ENCODE measurements around the gene VAT1L.

The VAT1L gene

DNA sequence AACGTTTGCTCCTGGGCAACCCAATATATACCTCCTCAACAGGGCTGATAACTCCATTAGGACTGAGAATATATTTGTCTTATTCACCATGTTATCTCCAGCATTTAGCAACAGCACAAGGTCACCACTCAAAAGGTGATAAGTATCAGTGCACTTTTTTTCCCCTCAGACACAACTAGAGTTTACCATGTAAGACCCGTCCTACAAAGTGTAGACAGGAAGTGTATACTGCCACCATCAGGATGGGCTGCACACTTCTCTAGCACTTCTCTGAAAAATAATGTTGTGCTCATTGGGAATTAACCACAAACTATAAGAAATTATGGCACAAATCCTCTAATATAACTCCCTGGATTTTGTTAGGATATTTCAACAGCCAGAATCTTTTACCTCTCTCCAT, 5.7 kb upstream of the VAT1L start:
- DNase-seq = no peak

DNA sequence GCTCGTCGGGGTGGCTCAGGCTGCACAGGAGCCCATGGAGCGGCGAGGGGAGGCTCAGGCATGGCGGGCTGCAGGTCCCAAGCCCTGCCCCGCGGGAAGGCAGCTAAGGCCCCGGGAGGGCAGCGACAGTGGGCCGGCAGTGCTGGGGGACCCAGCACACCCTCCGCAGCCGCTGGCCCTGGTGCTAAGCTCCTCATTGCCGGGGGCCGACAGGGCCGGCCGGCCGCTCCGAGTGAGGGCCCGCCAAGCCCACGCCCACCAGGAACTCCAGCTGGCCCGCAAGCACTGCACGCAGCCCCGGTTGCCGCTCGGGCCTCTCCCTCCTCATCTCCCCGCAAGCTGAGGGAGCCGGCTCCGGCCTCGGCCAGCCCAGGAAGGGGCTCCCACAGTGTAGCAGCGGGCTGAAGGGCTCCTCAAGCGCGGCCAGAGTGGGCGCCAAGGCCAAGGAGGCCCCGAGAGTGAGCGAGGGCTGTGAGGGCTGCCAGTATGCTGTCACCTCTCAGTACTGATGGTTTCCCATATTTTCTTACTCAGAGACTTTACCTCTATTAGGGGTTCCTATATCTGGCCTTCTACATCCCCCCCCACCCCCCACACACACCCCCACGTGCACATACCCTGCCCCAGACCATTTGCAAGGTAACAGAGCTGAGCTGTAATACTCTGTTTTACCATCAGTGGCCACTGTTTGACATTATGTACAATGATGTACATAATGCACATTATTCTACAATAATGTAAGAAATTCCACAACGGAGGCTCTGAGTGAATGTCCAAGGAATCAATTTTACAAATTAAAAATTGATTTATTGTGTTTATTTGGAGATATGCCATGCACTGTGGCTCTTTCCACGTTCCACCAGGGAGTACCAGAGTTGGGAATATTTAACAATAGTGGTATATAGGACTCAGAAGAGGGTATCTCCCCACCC, 3.7 kb upstream of the VAT1L start:
- DNase-seq = no peak

DNA sequence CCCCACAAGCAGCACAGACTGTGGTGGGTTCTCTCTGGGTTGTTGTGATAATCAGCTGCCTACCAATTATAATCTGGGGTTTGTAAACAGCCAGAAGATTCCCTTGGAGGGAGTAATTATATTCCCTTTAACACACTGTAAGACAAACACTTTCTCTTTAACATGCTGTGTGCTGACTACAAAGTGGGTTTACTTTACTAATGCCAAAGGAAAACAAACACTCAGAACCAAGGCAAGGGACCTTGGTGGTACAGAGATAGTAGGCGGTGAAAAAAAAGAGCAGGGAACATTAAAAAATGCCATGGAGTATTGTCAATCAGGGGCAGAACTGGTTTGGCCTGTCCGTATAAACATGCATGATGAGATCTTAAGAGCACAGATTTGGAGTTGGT, 3.0 kb upstream of the VAT1L start:
- DNase-seq = no peak

DNA sequence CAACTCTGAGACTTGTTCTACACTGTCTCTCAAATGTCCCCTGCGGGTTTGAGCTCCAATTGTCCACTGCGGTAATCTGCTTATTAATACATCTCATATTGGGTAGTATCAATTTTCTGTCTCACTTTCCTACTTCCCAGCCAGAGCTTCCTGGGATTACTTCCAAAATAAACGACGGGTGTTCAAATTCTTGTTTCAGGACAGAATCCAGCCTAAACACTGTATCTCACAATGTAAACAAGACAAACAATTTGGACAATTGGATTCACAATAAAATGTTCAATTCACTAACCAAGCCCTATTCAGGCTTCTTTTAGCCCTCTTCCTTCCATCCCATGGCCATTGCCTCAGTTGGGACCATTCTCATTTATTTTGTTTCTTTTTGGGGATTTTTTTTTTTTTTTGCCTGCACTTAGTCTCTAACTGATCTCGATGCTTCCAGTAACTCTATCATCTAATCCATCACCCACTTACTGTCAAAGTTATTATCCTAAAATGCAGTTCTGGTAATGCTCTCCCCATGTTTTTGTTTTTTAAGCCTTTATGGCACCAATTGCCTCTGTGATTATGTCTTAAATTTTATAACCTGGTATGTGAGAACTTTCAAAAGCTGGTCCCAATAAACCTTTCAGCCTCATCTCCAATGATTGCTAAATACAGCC, 2.0 kb upstream of the VAT1L start:
- DNase-seq = no peak

DNA sequence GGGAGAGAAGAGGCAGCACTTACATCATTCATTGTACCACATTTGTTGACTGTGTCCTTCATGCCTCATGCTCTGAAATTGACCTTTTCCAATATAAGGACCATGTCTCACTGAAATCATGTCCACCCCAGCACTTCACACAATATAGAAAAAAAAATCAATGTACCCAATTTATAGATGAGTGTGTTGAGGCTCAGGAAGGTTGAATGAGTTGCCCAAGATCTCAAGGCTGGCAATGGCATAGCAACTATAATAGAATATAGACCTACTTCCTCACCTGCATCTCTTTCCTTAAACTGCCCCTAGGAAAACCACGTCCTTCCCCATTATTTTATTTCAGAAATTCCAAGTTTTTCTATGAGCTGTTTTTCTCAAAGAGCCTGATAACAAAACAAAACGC, 912 bp upstream of the VAT1L start:
- DNase-seq = no peak

DNA sequence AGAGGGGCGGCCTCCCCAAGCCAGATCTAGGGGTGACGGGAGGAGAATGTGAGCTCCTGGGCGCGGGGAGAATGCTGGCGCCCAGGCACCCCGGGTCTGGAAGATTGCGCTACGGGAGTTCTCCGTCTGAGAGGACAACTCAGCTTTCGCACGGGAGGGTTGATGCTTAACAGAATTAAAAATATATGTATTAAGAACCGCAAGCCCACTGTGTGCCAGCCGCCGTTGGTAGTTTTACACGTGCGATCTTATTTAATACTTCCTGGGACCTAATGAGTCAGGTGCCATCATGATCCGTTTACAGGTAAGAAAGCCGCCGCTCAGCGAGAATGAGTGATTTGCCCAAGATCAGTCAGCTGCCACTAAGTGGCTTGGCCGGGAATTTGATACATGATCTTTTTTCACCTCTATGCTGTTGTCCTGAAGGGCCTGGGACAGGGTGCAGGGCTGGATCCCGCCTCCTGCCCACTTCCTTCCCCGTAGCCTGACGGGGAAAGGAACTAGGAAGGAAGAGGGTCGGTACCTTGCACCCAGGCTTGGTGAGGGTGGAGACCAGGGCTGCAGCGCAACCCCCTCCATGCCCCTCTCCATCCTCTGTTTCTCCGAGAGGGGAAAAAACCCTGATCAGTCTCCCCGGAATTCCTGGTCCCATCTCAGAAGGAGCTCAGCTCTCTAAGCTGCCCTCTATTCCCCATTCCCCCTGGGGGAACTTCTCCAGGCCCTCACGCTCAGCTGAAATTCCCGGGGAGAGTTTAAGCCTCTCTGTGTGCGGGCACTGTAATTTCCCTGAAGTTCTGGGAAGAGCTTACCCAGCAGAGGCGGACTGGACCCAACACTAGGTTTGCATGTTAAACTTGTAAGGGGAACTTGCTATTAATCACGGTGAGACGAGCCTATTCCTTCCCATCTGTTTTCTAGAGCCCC, 983 bp downstream of the VAT1L start:
- no peak for DNase-seq

DNA sequence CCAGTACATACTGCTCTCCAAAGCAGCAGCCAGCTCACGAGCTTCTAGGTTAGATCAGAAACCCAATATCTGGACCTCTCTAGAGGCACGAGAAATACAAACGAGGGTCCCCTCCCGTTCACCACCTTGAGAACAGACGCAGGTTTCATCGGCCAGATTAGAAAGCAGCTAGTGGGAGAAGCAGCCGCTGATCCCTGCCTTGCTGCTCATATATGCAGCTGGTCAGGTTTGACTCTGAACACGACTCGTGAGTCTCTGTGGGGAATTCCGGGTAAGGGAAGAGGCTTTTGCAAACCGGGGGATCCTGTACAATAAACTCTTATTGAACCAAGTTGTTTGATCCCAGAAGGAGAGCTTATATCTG, 1.6 kb downstream of the VAT1L start:
- no peak for DNase-seq

DNA sequence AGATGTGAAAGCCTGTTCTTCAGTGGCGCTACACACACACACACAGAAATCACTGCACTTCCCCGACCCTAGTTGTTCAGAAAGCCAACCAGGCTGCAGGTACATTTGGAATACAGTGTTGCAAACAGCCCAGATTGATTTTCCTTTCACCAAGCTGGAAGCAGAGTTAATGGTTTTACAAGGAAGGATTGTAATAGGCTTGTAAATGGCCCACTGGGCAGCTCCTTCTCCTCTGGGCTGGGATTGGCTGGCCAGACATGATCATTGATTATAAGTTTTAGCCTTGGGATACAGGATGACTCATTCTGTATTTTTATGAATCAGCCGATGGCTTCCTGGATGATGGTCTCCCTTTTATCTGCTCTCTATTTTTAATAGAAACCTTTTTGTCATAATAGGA, 2.5 kb downstream of the VAT1L start:
- DNase-seq = no peak

DNA sequence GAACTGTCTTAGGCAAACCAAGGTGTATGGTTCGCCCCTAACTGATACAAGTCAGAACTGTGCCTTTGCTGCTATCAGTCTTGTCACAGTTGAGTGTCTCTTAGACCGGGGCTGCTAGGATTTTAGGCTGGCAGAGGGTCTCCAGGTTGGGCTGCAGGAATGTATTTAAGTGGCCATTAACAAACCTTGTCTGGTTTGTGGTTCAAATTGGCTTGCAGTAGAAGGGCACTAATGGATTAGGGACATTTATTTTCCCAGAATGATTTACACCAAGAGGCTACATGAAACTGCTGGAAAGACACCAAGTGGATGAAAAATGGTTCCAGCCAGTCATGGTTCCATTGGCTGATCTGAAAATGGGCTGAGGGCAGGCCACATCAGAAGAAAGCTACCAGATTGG, 5.1 kb downstream of the VAT1L start:
- DNase-seq = no peak

DNA sequence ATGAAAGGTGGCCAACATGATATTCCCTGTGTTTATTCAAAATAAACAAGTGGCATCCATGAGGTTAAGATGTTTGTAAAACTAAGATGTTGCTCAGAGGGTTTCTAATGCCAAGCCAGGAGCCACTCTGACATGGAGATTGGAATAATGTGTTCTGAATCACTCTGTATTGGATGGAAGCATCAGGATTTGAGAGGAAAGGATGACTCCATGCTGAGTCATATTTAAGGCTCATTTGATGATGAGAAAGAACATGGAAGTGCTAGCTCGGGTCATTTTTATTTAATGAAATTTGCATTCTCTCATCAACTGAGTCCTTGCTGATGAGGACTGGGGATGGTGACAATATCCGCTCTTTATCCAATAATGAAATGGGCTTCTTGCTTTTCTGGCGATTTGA, 6.2 kb downstream of the VAT1L start:
- no peak for DNase-seq

DNA sequence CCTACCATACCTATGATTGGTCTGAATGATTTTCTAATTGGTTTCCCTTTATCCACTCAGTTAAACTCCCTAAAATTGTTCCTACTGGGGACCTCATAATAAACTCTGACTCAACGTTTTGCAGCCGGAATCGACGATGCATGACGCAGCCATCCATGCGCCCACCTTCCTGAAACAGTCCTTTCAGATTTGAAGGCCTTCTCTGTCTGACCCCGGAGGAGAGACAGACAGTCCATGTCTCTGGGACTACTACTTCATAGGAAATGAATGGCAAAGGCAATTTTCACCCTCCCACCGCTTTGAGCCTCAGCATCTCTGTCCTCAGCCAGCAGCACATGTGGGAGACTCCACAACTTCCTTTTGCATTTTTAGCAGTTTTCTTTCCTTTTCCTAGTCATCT, 13.5 kb downstream of the VAT1L start:
- DNase-seq = no peak

DNA sequence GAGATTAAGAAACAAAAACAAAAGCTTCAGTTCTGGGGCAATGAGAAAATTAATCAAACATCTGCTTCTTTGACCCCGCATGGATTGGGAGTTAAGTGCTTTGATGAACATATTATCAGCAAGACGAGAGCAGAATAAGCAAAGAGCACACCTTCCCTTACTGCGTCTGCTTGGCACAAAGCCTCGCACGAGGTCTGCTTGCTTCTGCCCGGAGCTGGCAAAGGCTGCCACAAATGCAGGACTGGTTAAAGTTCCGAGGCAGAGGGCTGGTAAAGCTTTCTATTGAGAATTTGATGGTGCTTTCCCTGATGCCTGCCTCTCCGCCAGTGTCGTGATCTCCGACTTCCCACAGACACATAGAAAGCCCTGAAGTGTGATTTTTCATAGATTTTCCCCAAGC, 17.0 kb downstream of the VAT1L start:
- DNase-seq = no peak

DNA sequence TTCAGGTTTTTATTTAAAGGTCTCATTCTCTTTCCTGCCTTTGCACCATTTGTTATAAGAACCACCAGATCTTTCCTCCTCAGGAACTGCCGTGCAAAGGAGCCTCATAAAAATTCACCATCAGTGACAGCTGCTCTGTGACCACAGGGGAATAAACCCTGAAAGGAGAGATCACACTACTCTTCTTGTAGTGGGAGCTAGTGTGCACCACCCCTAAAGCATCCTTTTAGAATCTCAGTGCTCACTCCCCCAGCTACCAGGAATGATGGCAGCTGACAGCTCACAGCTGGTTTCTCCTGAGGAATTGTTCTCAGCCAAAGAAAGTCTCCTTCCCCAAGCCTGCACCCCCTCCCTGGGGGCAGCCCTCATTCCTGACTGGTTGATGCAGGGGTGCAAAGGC, 18.7 kb downstream of the VAT1L start:
- DNase-seq = no peak

DNA sequence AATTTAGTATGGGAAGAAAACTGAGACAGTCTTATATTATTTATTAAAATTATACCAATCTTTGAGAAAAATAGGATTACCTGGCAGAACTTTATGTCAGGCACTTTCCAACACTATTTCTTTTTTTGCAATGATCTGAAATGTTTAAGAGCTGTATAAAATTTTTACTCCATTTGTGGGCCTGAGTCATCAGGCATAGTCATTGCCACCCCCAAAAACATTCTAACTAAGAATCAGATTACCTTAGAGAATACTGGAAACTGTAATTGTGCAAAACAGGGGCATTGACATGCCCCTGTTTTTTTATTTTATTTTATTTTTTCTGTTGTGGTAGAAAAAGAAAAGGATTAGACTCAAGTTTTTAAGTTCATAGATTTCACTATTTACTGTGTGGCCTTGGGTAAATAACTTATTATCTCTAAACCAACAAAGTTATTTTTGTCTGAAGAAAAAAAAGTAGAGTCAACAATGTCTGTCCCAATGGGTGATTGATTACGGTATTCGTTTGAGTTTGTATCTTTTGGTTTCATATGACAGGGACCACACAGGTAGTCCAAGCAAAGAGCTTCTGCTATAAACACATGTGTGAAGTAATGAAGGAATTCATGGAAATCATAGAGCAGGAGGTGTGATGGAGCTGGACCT, 24.6 kb downstream of the VAT1L start:
- no peak for DNase-seq

DNA sequence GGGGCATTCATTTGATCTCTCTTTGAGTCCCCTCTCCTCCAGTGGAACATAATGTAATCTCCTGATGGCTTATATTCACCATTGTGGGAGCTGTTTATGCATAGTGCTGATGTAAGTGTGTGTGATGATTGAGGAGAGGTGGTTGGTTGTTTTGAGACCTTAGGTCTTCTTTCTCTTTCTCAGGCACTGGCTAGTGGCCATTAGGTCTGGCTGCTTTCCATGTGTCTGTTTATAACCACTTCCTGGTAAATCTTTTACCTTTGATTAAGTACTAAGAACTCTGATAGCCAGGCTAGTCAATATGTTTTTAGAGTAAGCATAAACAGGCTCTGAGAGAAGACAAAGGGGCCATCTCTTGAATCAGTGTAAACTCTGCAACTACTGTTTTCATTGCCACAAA, 27.9 kb downstream of the VAT1L start:
- no peak for DNase-seq

DNA sequence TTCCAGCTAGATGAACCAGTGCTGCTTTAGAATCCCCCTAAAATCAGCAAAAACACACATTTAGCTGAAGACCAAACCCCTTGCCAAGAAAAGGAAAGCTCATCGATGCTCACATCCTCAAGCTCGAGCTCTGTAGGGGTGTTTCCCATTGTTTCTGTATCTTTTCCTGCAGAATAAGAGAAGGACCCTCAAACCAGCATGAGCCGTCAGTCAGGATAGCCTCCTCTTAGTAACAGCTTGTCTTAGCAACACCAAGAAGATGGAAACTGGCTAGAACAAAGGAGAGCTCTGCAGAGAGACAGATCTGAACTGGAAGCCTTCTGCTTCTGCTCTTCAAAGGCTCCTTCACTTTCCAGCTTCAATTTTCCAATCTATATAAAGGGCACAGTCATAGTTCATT, 32.0 kb downstream of the VAT1L start:
- no peak for DNase-seq

DNA sequence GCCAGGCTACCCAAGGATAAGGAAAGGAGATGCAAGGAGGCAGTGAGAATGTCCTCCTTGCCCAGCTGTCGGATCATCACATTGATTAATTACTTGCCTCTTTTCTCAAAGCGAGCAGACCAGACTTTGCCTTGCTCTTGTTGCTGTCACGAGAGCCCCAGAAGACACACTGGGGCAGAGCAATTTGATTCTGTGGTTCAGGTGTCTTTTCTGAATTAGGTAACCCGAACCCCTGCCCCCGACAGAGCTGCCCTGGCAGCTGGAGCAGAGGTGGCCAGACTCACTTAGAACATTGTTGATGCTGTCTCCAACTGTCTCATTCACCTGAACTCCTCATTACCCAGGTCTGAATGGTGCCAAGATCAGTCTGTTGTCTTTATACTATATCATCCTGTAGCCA, 34.3 kb downstream of the VAT1L start:
- DNase-seq = no peak

DNA sequence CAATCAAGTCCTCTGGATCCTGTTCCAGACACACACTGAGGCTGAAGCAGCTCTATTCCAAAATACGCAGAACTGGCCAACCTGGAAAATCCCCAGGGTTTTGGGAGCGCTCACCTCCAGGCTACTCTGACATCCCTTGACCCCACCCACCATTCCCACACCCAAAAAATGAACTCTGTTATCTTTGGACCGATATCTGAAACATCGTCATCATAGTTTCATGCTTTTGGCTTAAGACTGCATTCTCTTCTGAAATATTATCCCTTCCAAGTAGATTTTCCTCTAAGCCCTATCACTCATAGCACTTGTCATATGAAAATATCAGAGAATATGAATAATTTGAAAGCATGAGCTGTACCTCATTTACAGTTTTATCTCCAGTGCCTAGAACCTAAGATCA, 34.7 kb downstream of the VAT1L start:
- DNase-seq = no peak

DNA sequence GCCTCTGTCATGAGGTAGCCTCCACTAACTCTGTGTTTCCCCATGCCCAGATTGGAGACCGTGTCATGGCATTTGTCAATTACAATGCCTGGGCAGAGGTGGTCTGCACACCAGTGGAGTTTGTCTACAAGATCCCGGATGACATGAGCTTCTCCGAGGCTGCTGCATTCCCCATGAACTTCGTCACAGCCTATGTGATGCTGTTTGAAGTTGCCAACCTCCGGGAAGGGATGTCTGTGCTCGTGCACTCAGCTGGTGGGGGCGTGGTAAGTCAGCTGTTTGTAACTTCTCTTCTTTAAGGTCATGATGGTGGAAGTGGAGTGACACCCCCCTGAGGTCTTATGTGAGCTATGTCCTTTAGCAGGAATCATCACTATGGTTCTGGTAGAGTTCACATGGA, 36.8 kb downstream of the VAT1L start:
- DNase-seq = no peak

DNA sequence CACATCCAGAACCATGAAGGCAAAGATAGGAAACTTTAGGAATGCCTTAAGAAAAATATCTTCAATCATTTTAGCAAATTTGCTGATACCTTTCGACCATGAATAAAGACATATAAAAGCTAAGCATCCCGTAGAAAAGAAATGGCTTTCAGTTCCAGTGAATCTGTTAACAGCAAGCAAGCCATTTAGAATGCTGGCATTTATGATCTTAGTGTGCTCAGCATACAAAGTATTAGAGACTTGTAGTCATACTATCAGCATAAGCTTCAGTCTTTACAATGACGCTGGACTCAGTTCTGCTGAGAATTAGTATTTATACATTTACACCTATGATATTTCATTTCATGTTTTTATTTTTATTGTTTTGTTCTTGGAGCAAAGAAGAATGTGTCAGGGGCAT, 38.7 kb downstream of the VAT1L start:
- DNase-seq = no peak

DNA sequence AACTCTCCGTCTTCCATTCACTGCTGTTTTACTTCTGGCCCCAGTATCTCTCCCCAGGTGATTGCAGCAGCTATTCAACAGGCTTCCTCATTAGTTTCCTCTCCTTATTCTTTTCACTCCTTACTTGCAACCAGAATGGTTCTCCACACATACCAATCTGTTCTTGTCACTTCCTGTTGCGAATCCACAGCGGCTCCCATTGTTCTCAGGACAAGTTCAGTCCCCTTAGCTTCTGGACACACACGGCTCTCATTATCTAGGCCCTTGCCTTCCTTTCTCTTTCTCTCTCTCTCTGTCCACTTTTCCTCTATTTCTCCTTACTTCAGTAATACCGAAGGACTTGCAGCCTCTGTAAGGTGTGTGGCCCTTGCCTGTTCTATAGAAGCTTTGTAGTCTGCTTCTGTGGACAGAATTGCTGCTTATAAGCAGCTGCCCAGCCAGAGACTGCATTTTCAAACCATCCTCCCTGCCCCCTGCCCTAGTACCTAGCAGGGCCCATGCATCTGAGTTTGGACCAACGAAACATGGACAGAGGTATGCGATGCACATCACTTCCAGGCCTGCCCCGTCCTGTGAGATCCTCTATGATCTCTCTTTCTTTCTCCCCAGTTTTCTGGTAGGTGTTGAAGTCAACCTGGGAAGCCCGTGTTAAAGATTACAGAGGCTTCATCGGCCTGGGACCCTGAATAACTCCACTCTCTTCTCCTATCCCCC, 45.7 kb downstream of the VAT1L start:
- no peak for DNase-seq

Measured in activated CD4-positive, alpha-beta T cell treated with anti-CD3 and anti-CD28 coated beads for 1 hour (primary cell).